Liver (tissue), 3 donors: Measurements from ENCODE around the gene ARL11.

Source experiments
- CTCF ChIP-seq: fragments of 150-350 bp; IDR thresholded peaks from 2 replicates; pipeline ENCODE4 v1.5.1; 2017; ENCODE audit warnings: improper control_type of control experiment, low read depth, low read length; ENCODE audit not compliant: missing input control
- EGR1 ChIP-seq, 2 donors: IDR thresholded peaks; 2 replicates each; pipeline ENCODE4 v1.6.1; 2016 to 2018; ENCODE audit warnings: antibody characterized with exemption in 2 of 2, low read depth in 2 of 2
- GABPA ChIP-seq, 2 donors: IDR thresholded peaks in 1 of 2; conservative IDR thresholded peaks in 1 of 2; 2 replicates each; pipeline ENCODE4 v1.6.1; 2016; ENCODE audit warnings: antibody characterized with exemption in 2 of 2, mild to moderate bottlenecking in 1 of 2, moderate library complexity in 1 of 2
- MAX ChIP-seq: IDR thresholded peaks from 2 replicates; pipeline ENCODE4 v1.6.1; 2016; ENCODE audit warnings: antibody characterized with exemption
- RAD21 ChIP-seq, 2 donors: IDR thresholded peaks; 2 replicates each; pipeline ENCODE4 v1.6.1; 2016; ENCODE audit warnings: antibody characterized with exemption in 2 of 2, mild to moderate bottlenecking in 2 of 2
- REST ChIP-seq: IDR thresholded peaks from 2 replicates; pipeline ENCODE4 v1.6.1; 2016; ENCODE audit warnings: antibody characterized with exemption, mild to moderate bottlenecking
- SP1 ChIP-seq: IDR thresholded peaks from 2 replicates; pipeline ENCODE4 v1.6.1; 2018; ENCODE audit warnings: antibody characterized with exemption, mild to moderate bottlenecking
- TAF1 ChIP-seq: conservative IDR thresholded peaks from 2 replicates; pipeline ENCODE4 v1.6.1; 2016; ENCODE audit warnings: antibody characterized with exemption, mild to moderate bottlenecking
- YY1 ChIP-seq: IDR thresholded peaks from 2 replicates; pipeline ENCODE4 v1.6.1; 2016; ENCODE audit warnings: antibody characterized with exemption, mild to moderate bottlenecking
- donor health status: healthy.
- donor health status: healthy.

GRCh38 chr13:49633710-49634109 lies 5.4 kb downstream of the ARL11 start:
- TF ChIP-seq CTCF (no peak), REST (no peak), GABPA (IDR thresholded peaks at IDR 0.05 in 1 of 2, conservative IDR thresholded peaks at IDR 0.05 in 1 of 2) (no peak), RAD21 (IDR thresholded peaks at IDR 0.05) (no peak), MAX (no peak), TAF1 (no peak), EGR1 (IDR thresholded peaks at IDR 0.05; ENCODE audit: low read depth in 2 of 2) (no peak), YY1 (no peak), SP1 (no peak)
